Measurements from ENCODE around the gene GREB1.

GREB1 gene

GRCh38 chr2:11517906-11518305 is 15.9 kb upstream of the GREB1 start:
- Histone ChIP-seq H3K4me3 (ENCODE audit: low read depth, low read length) (no peak overlapping the region), H3K4me2 (ENCODE audit: low read length) (no peak overlapping the region), H3K27ac (no peak overlapping the region), H2AFZ (no peak overlapping the region), H3K36me3 (ENCODE audit: control insufficient read depth, insufficient read depth, low read length) (no peaks in the 10 kb centered on the region), H3K4me1 (no peaks in the 10 kb centered on the region), H3K79me2 (no peaks in the 10 kb centered on the region), H3K27me3 (ENCODE audit: control insufficient read depth, insufficient read depth, low read length) (no peaks in the 10 kb centered on the region), H3K9ac (no peak overlapping the region), H3K9me3 (ENCODE audit: control insufficient read depth, low read length) (no peaks in the 10 kb centered on the region)
- TF ChIP-seq CTCF (IDR thresholded peaks at IDR 0.05) = no peak

DNA sequence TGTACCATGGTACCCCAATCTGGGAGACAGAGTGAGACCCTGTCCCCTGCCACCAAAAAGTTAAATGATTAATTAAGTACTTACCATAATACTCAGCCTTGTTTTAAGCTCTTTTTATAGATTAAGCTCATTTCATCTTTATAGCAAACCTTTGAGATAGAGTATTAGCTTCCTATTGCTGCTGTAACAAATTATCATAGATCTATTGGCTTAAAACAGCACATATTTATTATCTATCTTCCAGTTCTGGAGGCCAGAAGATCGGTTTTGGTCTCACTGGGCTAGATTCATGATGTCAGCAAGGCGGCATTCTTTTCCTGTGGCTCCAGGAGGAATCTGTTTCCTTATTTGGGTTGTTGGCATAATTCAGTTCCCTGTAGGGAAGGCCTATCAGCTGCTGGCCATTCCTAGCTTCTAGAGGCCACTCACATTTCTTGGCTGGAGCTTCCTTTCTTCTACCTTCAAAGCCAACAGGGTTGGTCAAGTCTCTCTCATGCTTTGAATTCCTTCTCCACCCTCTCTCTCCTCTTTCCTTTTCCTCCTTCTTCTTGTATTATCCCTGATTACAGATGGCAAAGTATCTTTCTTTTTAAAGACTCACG is 13.7 kb upstream of the GREB1 start:
- no peaks in the 10 kb centered on the region for H3K27me3 ChIP-seq (ENCODE audit: control insufficient read depth, insufficient read depth, low read length)
- no peak overlapping the region for H3K27ac ChIP-seq
- H3K9me3 ChIP-seq (ENCODE audit: control insufficient read depth, low read length) = no peaks in the 10 kb centered on the region
- H3K4me1 ChIP-seq = no peaks in the 10 kb centered on the region
- H3K9ac ChIP-seq = no peak overlapping the region
- H3K4me3 ChIP-seq (ENCODE audit: low read depth, low read length) = no peak overlapping the region
- H3K79me2 ChIP-seq = no peaks in the 10 kb centered on the region
- no peak overlapping the region for H2AFZ ChIP-seq
- H3K36me3 ChIP-seq (ENCODE audit: control insufficient read depth, insufficient read depth, low read length) = no peaks in the 10 kb centered on the region
- H3K4me2 ChIP-seq (ENCODE audit: low read length) = no peak overlapping the region
- TF ChIP-seq CTCF (IDR thresholded peaks at IDR 0.05) = no peak

GRCh38 chr2:11521775-11522174 is 12.1 kb upstream of the GREB1 start:
- no peak overlapping the region for H2AFZ ChIP-seq
- no peak overlapping the region for H3K4me3 ChIP-seq (ENCODE audit: low read depth, low read length)
- H3K36me3 ChIP-seq (ENCODE audit: control insufficient read depth, insufficient read depth, low read length) = no peaks in the 10 kb centered on the region
- no peak overlapping the region for H3K9ac ChIP-seq
- no peaks in the 10 kb centered on the region for H3K9me3 ChIP-seq (ENCODE audit: control insufficient read depth, low read length)
- no peaks in the 10 kb centered on the region for H3K4me1 ChIP-seq
- H3K27me3 ChIP-seq (ENCODE audit: control insufficient read depth, insufficient read depth, low read length) = no peaks in the 10 kb centered on the region
- no peak overlapping the region for H3K4me2 ChIP-seq (ENCODE audit: low read length)
- TF ChIP-seq CTCF (IDR thresholded peaks at IDR 0.05) = no peak
- no peak overlapping the region for H3K27ac ChIP-seq
- H3K79me2 ChIP-seq = no peaks in the 10 kb centered on the region

GRCh38 chr2:11524470-11524869 is 9.4 kb upstream of the GREB1 start:
- no peaks in the 10 kb centered on the region for H3K4me1 ChIP-seq
- H2AFZ ChIP-seq = no peak overlapping the region
- H3K27ac ChIP-seq = no peak overlapping the region
- H3K9me3 ChIP-seq (ENCODE audit: control insufficient read depth, low read length) = no peaks in the 10 kb centered on the region
- H3K4me3 ChIP-seq (ENCODE audit: low read depth, low read length) = no peak overlapping the region
- no peaks in the 10 kb centered on the region for H3K36me3 ChIP-seq (ENCODE audit: control insufficient read depth, insufficient read depth, low read length)
- H3K9ac ChIP-seq = no peak overlapping the region
- no peaks in the 10 kb centered on the region for H3K27me3 ChIP-seq (ENCODE audit: control insufficient read depth, insufficient read depth, low read length)
- H3K79me2 ChIP-seq = no peaks in the 10 kb centered on the region
- no peak for TF ChIP-seq CTCF (IDR thresholded peaks at IDR 0.05)
- no peak overlapping the region for H3K4me2 ChIP-seq (ENCODE audit: low read length)

GRCh38 chr2:11525762-11526161 is 8.1 kb upstream of the GREB1 start:
- Histone ChIP-seq H3K4me1 (no peaks in the 10 kb centered on the region), H3K4me3 (ENCODE audit: low read depth, low read length) (no peak overlapping the region), H2AFZ (no peak overlapping the region), H3K79me2 (no peaks in the 10 kb centered on the region), H3K27me3 (ENCODE audit: control insufficient read depth, insufficient read depth, low read length) (no peaks in the 10 kb centered on the region), H3K9ac (no peak overlapping the region), H3K36me3 (ENCODE audit: control insufficient read depth, insufficient read depth, low read length) (no peaks in the 10 kb centered on the region), H3K27ac (no peak overlapping the region), H3K4me2 (ENCODE audit: low read length) (no peak overlapping the region), H3K9me3 (ENCODE audit: control insufficient read depth, low read length) (no peaks in the 10 kb centered on the region)
- no peak for TF ChIP-seq CTCF (IDR thresholded peaks at IDR 0.05)
